IMR-90 (cell line): ENCODE data around the gene ADGRG6.

Experiments used
- BHLHE40 ChIP-seq: fragments of 150-350 bp; IDR thresholded peaks from 2 replicates; pipeline ENCODE4 v1.6.1; 2016; ENCODE audit warnings: mild to moderate bottlenecking, low read depth, low read length
- CEBPB ChIP-seq: IDR thresholded peaks from 2 replicates; pipeline ENCODE4 v1.6.1; 2012; ENCODE audit warnings: low read depth, low read length, improper control_type of control experiment
- CTCF ChIP-seq: conservative IDR thresholded peaks from 2 replicates; pipeline ENCODE4 v1.5.1; 2012; ENCODE audit warnings: mild to moderate bottlenecking, low read depth, low read length, improper control_type of control experiment
- FOS ChIP-seq: fragments of 150-350 bp; IDR thresholded peaks from 2 replicates; pipeline ENCODE4 v1.6.1; 2016; ENCODE audit warnings: low read depth, low read length
- MAFK ChIP-seq: IDR thresholded peaks from 2 replicates; pipeline ENCODE4 v1.6.1; 2012; ENCODE audit warnings: low read depth, low read length, improper control_type of control experiment
- MXI1 ChIP-seq: IDR thresholded peaks from 2 replicates; pipeline ENCODE4 v1.6.1; 2012; ENCODE audit warnings: low read depth, mild to moderate bottlenecking, low read length, moderate library complexity, borderline replicate concordance
- NFE2L2 ChIP-seq: fragments of 150-350 bp; IDR thresholded peaks from 2 replicates; pipeline ENCODE4 v1.6.1; 2016; ENCODE audit warnings: low read depth, mild to moderate bottlenecking, low read length
- POLR2A ChIP-seq: IDR thresholded peaks from 2 replicates; pipeline ENCODE4 v1.6.1; 2012; ENCODE audit warnings: mild to moderate bottlenecking, low read depth, low read length
- RAD21 ChIP-seq: IDR thresholded peaks from 2 replicates; pipeline ENCODE4 v1.6.1; 2012; ENCODE audit warnings: low read length, improper control_type of control experiment
- RFX5 ChIP-seq: IDR thresholded peaks from 2 replicates; pipeline ENCODE4 v1.8.0; 2012; ENCODE audit warnings: low read depth, mild to moderate bottlenecking, low read length, moderate library complexity
- SMC3 ChIP-seq: fragments of 150-350 bp; IDR thresholded peaks from 2 replicates; pipeline ENCODE4 v1.6.1; 2016; ENCODE audit warnings: low read depth, mild to moderate bottlenecking, antibody characterized with exemption, low read length, moderate library complexity
- USF2 ChIP-seq: fragments of 150-350 bp; IDR thresholded peaks from 2 replicates; pipeline ENCODE4 v1.6.1; 2017; ENCODE audit warnings: mild to moderate bottlenecking, antibody characterized with exemption, low read length, low read depth

GRCh38 chr6:142374091-142374770 is 72.4 kb downstream of the ADGRG6 start:
- TF ChIP-seq CTCF (no peak), POLR2A (no peak), MAFK (no peak), FOS (no peak), CEBPB (no peak), SMC3 (no peak), NFE2L2 (no peak), RAD21 (no peak), BHLHE40 (no peak), RFX5 (no peak), USF2 (no peak), MXI1 (no peak)
